GM18498 (cell line): ENCODE results near the gene PIK3C2G.
"Not testable (repeated sequence)": the region's sequence is repeated elsewhere in the genome, so short reads cannot be mapped to it uniquely, and the experiment has no call there.

Experiments used
- ATAC-seq: cut with Tn5 transposase; IDR thresholded peaks from one replicate; pipeline ENCODE4 v1.9.1; 2021; ENCODE audit warnings: mild to moderate bottlenecking, moderate library complexity; ENCODE audit not compliant: unreplicated experiment

The PIK3C2G gene

DNA sequence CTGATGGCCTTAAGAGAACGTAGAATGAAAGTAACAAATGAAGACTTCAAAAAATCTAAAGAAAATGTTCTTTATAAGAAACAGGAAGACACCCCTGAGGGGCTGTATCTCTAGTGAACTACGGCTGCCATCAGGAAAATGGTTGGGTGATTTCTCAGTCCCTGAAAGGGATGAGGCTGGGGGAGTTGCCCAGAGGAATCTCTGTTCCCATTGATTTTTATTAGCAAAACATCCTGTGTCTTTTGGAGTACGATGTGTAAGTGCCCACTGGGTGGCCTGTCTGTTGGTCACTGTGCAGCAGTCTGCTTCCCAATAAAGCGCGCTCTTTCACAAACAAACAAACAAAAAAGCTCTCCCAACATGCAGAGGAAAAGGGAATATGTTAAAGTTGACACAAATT lies 432.7 kb downstream of the PIK3C2G start:
- ATAC-seq, result not testable (repeated sequence)

- ATAC-seq, result no peak
Observed at GRCh38 chr12:18696971-18697602, 435.8 kb downstream of the PIK3C2G start.
